IMR-90 (cell line): ENCODE data around the gene NR1D2. TPM values are rescaled to one million over a fixed set of nuclear protein-coding genes. Genes with fewer than 3 reads are reported as not detected.

Experiments
- ATAC-seq: fragments of 200-7000 bp; cut with Tn5 transposase; 2 replicates; pipeline ENCODE4 v1.9.1; 2020; ENCODE audit warnings: low read depth, mild to moderate bottlenecking, moderate library complexity
- BruUV-seq: library from RNA; stranded (reverse); fragments of 400-500 nt; replicated peaks from 2 replicates; lab custom pipeline; 2021; lab: Mats Ljungman, UMichigan
- CTCF ChIA-PET: fragments of 300-600 bp; formaldehyde crosslinking; extraction: SDS; loops from one replicate; lab custom pipeline; 2021; ENCODE audit warnings: antibody characterized with exemption; lab: Yijun Ruan, JAX
- POLR2A ChIA-PET: fragments of 300-600 bp; sonication (Branson Sonifier 250); formaldehyde crosslinking; loops from one replicate; lab custom pipeline; 2022; ENCODE audit warnings: antibody characterized with exemption; ENCODE audit not compliant: unreplicated experiment; lab: Charles Lee
- DNase-seq: peaks from one replicate; pipeline ENCODE4 v3.0.0; 2013
- H2AFZ ChIP-seq: replicated peaks from 2 replicates; pipeline ENCODE3; 2013; ENCODE audit warnings: low read length, mild to moderate bottlenecking; ENCODE audit not compliant: poor library complexity
- H2AK5ac ChIP-seq: 2 replicates; pipeline ENCODE4 v1.6.1; 2013; ENCODE audit warnings: low read depth, low read length, inconsistent platforms
- H2AK9ac ChIP-seq: replicated peaks from 2 replicates; pipeline ENCODE3; 2013; ENCODE audit warnings: mild to moderate bottlenecking, low read depth, low read length, moderate library complexity; ENCODE audit not compliant: poor library complexity
- H2BK120ac ChIP-seq: 2 replicates; pipeline ENCODE4 v1.6.1; 2013; ENCODE audit warnings: low read depth, low read length, inconsistent platforms
- H2BK15ac ChIP-seq: 3 replicates; pipeline ENCODE4 v1.6.1; 2013; ENCODE audit warnings: low read depth, low read length, inconsistent platforms
- H2BK20ac ChIP-seq: 2 replicates; pipeline ENCODE4 v1.6.1; 2013; ENCODE audit warnings: low read depth, mild to moderate bottlenecking, inconsistent platforms, low read length, moderate library complexity
- H2BK5ac ChIP-seq: 2 replicates; pipeline ENCODE4 v1.6.1; 2013; ENCODE audit warnings: mild to moderate bottlenecking, low read depth, low read length, inconsistent platforms; ENCODE audit not compliant: poor library complexity, severe bottlenecking
- H3K14ac ChIP-seq: replicated peaks from 2 replicates; pipeline ENCODE4 v1.6.1; 2013; ENCODE audit warnings: low read depth, low read length, inconsistent platforms
- H3K18ac ChIP-seq: 2 replicates; pipeline ENCODE4 v1.6.1; 2013; ENCODE audit warnings: low read depth, low read length, control low read depth
- H3K23ac ChIP-seq: 2 replicates; pipeline ENCODE4 v1.6.1; 2013; ENCODE audit warnings: low read depth, low read length, inconsistent platforms
- H3K27ac ChIP-seq: 2 replicates; pipeline ENCODE4 v1.5.1; 2013; ENCODE audit warnings: mild to moderate bottlenecking, control low read depth, low read length; ENCODE audit not compliant: insufficient read depth
- H3K27me3 ChIP-seq: 2 replicates; pipeline ENCODE4 v1.6.1; 2013; ENCODE audit warnings: low read length; ENCODE audit not compliant: control insufficient read depth, insufficient read depth
- H3K36me3 ChIP-seq: 2 replicates; pipeline ENCODE4 v1.6.1; 2013; ENCODE audit warnings: low read length, mixed read lengths; ENCODE audit not compliant: control insufficient read depth, insufficient read depth
- H3K4ac ChIP-seq: 2 replicates; pipeline ENCODE4 v1.6.1; 2013; ENCODE audit warnings: low read depth, low read length, inconsistent platforms
- H3K4me1 ChIP-seq: 2 replicates; pipeline ENCODE4 v1.6.1; 2013; ENCODE audit warnings: low read length, mixed read lengths; ENCODE audit not compliant: control insufficient read depth, insufficient read depth
- H3K4me2 ChIP-seq: 2 replicates; pipeline ENCODE4 v1.6.1; 2013; ENCODE audit warnings: low read depth, mild to moderate bottlenecking, control low read depth, low read length, moderate library complexity
- H3K4me3 ChIP-seq: 2 replicates; pipeline ENCODE4 v1.5.1; 2013; ENCODE audit warnings: low read depth, mild to moderate bottlenecking, control low read depth, low read length, moderate library complexity; ENCODE audit not compliant: insufficient read depth
- H3K56ac ChIP-seq: 2 replicates; pipeline ENCODE4 v1.6.1; 2013; ENCODE audit warnings: low read length, inconsistent platforms; ENCODE audit not compliant: insufficient read depth; ENCODE audit errors: extremely low read depth
- H3K79me1 ChIP-seq, 2 experiments: 2 replicates each; pipeline ENCODE4 v1.6.1; 2013; ENCODE audit warnings: low read length in 2 of 2, inconsistent platforms in 1 of 2, low read depth in 1 of 2
- H3K9ac ChIP-seq: 2 replicates; pipeline ENCODE4 v1.6.1; 2013; ENCODE audit warnings: low read depth, low read length, control low read depth
- H3K9me1 ChIP-seq: 2 replicates; pipeline ENCODE4 v1.6.1; 2013; ENCODE audit warnings: low read length, inconsistent platforms; ENCODE audit not compliant: insufficient read depth
- H3K9me3 ChIP-seq: 2 replicates; pipeline ENCODE4 v1.6.1; 2013; ENCODE audit warnings: low read length; ENCODE audit not compliant: control insufficient read depth, insufficient read depth
- H4K20me1 ChIP-seq: 2 replicates; pipeline ENCODE4 v1.6.1; 2013; ENCODE audit warnings: low read length, inconsistent platforms; ENCODE audit not compliant: insufficient read depth
- H4K5ac ChIP-seq: 2 replicates; pipeline ENCODE4 v1.6.1; 2013; ENCODE audit warnings: mild to moderate bottlenecking, low read depth, low read length, control low read depth
- H4K8ac ChIP-seq, 2 experiments: 2 replicates each; pipeline ENCODE4 v1.6.1; 2013; ENCODE audit warnings: low read depth in 2 of 2, low read length in 2 of 2, control low read depth in 1 of 2, inconsistent platforms in 1 of 2
- H4K91ac ChIP-seq: 2 replicates; pipeline ENCODE4 v1.6.1; 2013; ENCODE audit warnings: low read depth, low read length, inconsistent platforms; ENCODE audit not compliant: insufficient read depth
- CEBPB ChIP-seq: IDR thresholded peaks from 2 replicates; pipeline ENCODE4 v1.6.1; 2012; ENCODE audit warnings: low read depth, low read length, improper control_type of control experiment
- CHD1 ChIP-seq: IDR thresholded peaks from 2 replicates; pipeline ENCODE4 v1.6.1; 2012; ENCODE audit warnings: low read depth, low read length, improper control_type of control experiment
- ELK1 ChIP-seq: fragments of 150-350 bp; IDR thresholded peaks from 2 replicates; pipeline ENCODE4 v1.6.1; 2016; ENCODE audit warnings: low read depth, mild to moderate bottlenecking, low read length, moderate library complexity, borderline replicate concordance
- FOS ChIP-seq: fragments of 150-350 bp; IDR thresholded peaks from 2 replicates; pipeline ENCODE4 v1.6.1; 2016; ENCODE audit warnings: low read depth, low read length
- MAFK ChIP-seq: IDR thresholded peaks from 2 replicates; pipeline ENCODE4 v1.6.1; 2012; ENCODE audit warnings: low read depth, low read length, improper control_type of control experiment
- MAZ ChIP-seq: IDR thresholded peaks from 2 replicates; pipeline ENCODE4 v1.6.1; 2012; ENCODE audit warnings: low read depth, mild to moderate bottlenecking, low read length, improper control_type of control experiment, moderate library complexity, borderline replicate concordance
- MXI1 ChIP-seq: IDR thresholded peaks from 2 replicates; pipeline ENCODE4 v1.6.1; 2012; ENCODE audit warnings: low read depth, mild to moderate bottlenecking, low read length, moderate library complexity, borderline replicate concordance
- NFE2L2 ChIP-seq: fragments of 150-350 bp; IDR thresholded peaks from 2 replicates; pipeline ENCODE4 v1.6.1; 2016; ENCODE audit warnings: low read depth, mild to moderate bottlenecking, low read length
- POLR2A ChIP-seq: IDR thresholded peaks from 2 replicates; pipeline ENCODE4 v1.6.1; 2012; ENCODE audit warnings: mild to moderate bottlenecking, low read depth, low read length
- RAD21 ChIP-seq: IDR thresholded peaks from 2 replicates; pipeline ENCODE4 v1.6.1; 2012; ENCODE audit warnings: low read length, improper control_type of control experiment
- RCOR1 ChIP-seq: IDR thresholded peaks from 2 replicates; pipeline ENCODE4 v1.6.1; 2012; ENCODE audit warnings: mild to moderate bottlenecking, low read length, improper control_type of control experiment; ENCODE audit not compliant: insufficient replicate concordance
- RFX5 ChIP-seq: IDR thresholded peaks from 2 replicates; pipeline ENCODE4 v1.8.0; 2012; ENCODE audit warnings: low read depth, mild to moderate bottlenecking, low read length, moderate library complexity
- SMC3 ChIP-seq: fragments of 150-350 bp; IDR thresholded peaks from 2 replicates; pipeline ENCODE4 v1.6.1; 2016; ENCODE audit warnings: low read depth, mild to moderate bottlenecking, antibody characterized with exemption, low read length, moderate library complexity
- WGBS, 2 experiments: methylation state at CpG; one replicate each; pipeline versions ENCODE4 v1.1.5 to v1.1.7; 2013; ENCODE audit warnings: missing lambda C conversion rate in 2 of 2; ENCODE audit not compliant: insufficient read length in 1 of 2; ENCODE audit errors: extremely low coverage in 2 of 2; 5-methylcytosine and 5-hydroxymethylcytosine counted together
- dilution Hi-C: fragments of 300-500 bp; cut with HindIII; formaldehyde crosslinking; loops from one replicate; pipeline ENCODE4 v1.14.3; 2018; ENCODE audit warnings: low sequenced_read_pairs; ENCODE audit not compliant: unreplicated experiment
- in situ Hi-C: fragments of 300-500 bp; cut with MboI; formaldehyde crosslinking; loops from 3 replicates; pipeline ENCODE4 v1.14.3; 2019; ENCODE audit warnings: low sequenced_read_pairs, inconsistent platforms, mixed read lengths
- intact Hi-C: fragments of 100-400 bp; cut with micrococcal nuclease; formaldehyde crosslinking; loops from 2 replicates; pipeline ENCODE4 v1.10.0; 2022
- polyA plus RNA-seq, 3 experiments: library from polyadenylated mRNA; depleted of rRNA; stranded (reverse); fragments of >200 nt; gene quantifications; 2 replicates each; pipeline ENCODE4 v1.2.3, GENCODE V29; 2012; ENCODE audit warnings: low replicate concordance in 1 of 3
- total RNA-seq: library from RNA; depleted of rRNA; stranded (reverse); fragments of >200 nt; gene quantifications from 2 replicates; pipeline ENCODE4 v1.2.3, GENCODE V29; 2012
- TF ChIP-seq, protein P1 (sequence below): conservative IDR thresholded peaks from 2 replicates; pipeline ENCODE4 v1.5.1; 2012; ENCODE audit warnings: mild to moderate bottlenecking, low read depth, low read length, improper control_type of control experiment
- TF ChIP-seq, protein P2 (sequence below): fragments of 150-350 bp; IDR thresholded peaks from 2 replicates; pipeline ENCODE4 v1.6.1; 2017; ENCODE audit warnings: mild to moderate bottlenecking, antibody characterized with exemption, low read length, low read depth

Gene NR1D2
- total and polyA plus RNA-seq, 2 of the 4 experiments (the other 2 are of a cell fraction) = 8.1 to 41.0 TPM

DNA sequence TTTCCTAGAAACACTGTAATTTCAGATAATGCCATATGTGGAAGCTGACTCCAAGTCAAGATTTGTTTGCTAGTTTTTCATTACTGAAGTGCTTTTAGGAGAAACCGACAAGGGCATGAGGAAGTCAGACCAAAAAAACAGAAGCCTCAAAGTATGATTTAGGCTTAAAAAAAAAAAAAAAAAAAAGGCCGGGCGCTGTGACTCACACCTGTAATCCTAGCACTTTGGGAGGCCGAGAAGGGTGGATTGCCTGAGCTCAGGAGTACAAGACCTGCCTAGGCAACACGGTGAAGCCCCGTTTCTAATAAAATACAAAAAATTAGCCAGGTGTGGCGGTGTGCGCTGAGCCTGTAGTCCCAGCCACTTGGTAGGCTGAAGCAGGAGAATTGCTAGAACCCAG, 16.6 kb upstream of the NR1D2 start:
- dilution Hi-C loops = no loop called here
- WGBS, 2 experiments = no CpG with 5 or more reads among the region's 8 CpGs

More for the DNA sequence above, 16.6 kb upstream of the NR1D2 start:
- Histone ChIP-seq H3K9me1 (0 out of 2 replicates have a peak, but pooled peaks cover 4% of the 10 kb centered on the region), H4K5ac (no peak overlapping the region), H2BK15ac (no peak overlapping the region), H2BK5ac (no peak overlapping the region), H2BK120ac (no peak overlapping the region), H2AFZ (no peak overlapping the region), H3K79me1 (no peaks in the 10 kb centered on the region), H3K14ac (no peak overlapping the region), H4K8ac (no peak overlapping the region), H3K9me3 (no peaks in the 10 kb centered on the region), H3K4me2 (no peak overlapping the region), H3K18ac (no peak overlapping the region), H3K9ac (no peak overlapping the region), H3K36me3 (no peaks in the 10 kb centered on the region), H2BK20ac (no peak overlapping the region), H3K4me1 (no peaks in the 10 kb centered on the region), H2AK9ac (no peak overlapping the region), H3K4ac (no peak overlapping the region), H3K27me3 (no peaks in the 10 kb centered on the region), H4K20me1 (no peaks in the 10 kb centered on the region), H4K91ac (no peak overlapping the region), H3K4me3 (no peak overlapping the region), H2AK5ac (no peak overlapping the region), H3K56ac (no peak overlapping the region), H3K27ac (no peak overlapping the region), H3K23ac (no peak overlapping the region)
- intact Hi-C loops (no loop called here), in situ Hi-C loops (no loop called here)
- TF ChIP-seq RFX5 = no peak
- no peak for TF ChIP-seq MAZ
- no peak for TF ChIP-seq CHD1
- TF ChIP-seq POLR2A = no peak
- TF ChIP-seq RCOR1 = no peak
- TF ChIP-seq SMC3 = no peak
- no peak for TF ChIP-seq FOS
- TF ChIP-seq, protein P1, sequence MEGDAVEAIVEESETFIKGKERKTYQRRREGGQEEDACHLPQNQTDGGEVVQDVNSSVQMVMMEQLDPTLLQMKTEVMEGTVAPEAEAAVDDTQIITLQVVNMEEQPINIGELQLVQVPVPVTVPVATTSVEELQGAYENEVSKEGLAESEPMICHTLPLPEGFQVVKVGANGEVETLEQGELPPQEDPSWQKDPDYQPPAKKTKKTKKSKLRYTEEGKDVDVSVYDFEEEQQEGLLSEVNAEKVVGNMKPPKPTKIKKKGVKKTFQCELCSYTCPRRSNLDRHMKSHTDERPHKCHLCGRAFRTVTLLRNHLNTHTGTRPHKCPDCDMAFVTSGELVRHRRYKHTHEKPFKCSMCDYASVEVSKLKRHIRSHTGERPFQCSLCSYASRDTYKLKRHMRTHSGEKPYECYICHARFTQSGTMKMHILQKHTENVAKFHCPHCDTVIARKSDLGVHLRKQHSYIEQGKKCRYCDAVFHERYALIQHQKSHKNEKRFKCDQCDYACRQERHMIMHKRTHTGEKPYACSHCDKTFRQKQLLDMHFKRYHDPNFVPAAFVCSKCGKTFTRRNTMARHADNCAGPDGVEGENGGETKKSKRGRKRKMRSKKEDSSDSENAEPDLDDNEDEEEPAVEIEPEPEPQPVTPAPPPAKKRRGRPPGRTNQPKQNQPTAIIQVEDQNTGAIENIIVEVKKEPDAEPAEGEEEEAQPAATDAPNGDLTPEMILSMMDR = no peak
- no peak for TF ChIP-seq NFE2L2
- TF ChIP-seq RAD21 = no peak
- no peak for TF ChIP-seq MXI1
- TF ChIP-seq, protein P2, sequence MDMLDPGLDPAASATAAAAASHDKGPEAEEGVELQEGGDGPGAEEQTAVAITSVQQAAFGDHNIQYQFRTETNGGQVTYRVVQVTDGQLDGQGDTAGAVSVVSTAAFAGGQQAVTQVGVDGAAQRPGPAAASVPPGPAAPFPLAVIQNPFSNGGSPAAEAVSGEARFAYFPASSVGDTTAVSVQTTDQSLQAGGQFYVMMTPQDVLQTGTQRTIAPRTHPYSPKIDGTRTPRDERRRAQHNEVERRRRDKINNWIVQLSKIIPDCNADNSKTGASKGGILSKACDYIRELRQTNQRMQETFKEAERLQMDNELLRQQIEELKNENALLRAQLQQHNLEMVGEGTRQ = no peak
- no peak for TF ChIP-seq MAFK
- no peak for TF ChIP-seq ELK1
- no peak for TF ChIP-seq CEBPB
- ATAC-seq = no peak
- ChIA-PET POLR2A (no interaction called here), CTCF (no interaction called here)
- DNase-seq = no peak
- no TSS peak for BruUV-seq
